Osteocyte (in vitro differentiated cells): ENCODE measurements around the gene ANKRD44. TPM values are rescaled to one million over a fixed set of nuclear protein-coding genes. Genes with fewer than 3 reads are reported as not detected.

Experiments
- DNase-seq: peaks from one replicate; pipeline ENCODE4 v3.0.0; 2021; ENCODE audit warnings: mixed read lengths; ENCODE audit not compliant: unreplicated experiment; ENCODE audit errors: extremely low spot score
- H3K27ac Mint-ChIP-seq: one replicate; pipeline ENCODE4 v1.8.0; 2021; ENCODE audit warnings: mild to moderate bottlenecking, mixed read lengths; ENCODE audit not compliant: unreplicated experiment
- H3K27me3 Mint-ChIP-seq: one replicate; pipeline ENCODE4 v1.8.0; 2021; ENCODE audit warnings: mixed read lengths; ENCODE audit not compliant: unreplicated experiment
- H3K36me3 Mint-ChIP-seq: one replicate; pipeline ENCODE4 v1.8.0; 2021; ENCODE audit warnings: mixed read lengths; ENCODE audit not compliant: unreplicated experiment
- H3K4me1 Mint-ChIP-seq: one replicate; pipeline ENCODE4 v1.8.0; 2021; ENCODE audit warnings: mixed read lengths; ENCODE audit not compliant: unreplicated experiment
- H3K4me3 Mint-ChIP-seq: one replicate; pipeline ENCODE4 v1.8.0; 2021; ENCODE audit warnings: mild to moderate bottlenecking, moderate library complexity, mixed read lengths; ENCODE audit not compliant: unreplicated experiment
- H3K9me3 Mint-ChIP-seq: one replicate; pipeline ENCODE4 v1.8.0; 2021; ENCODE audit warnings: mixed read lengths; ENCODE audit not compliant: unreplicated experiment
- CTCF ChIP-seq: fragments of 200-600 bp; sonication (generic); IDR thresholded peaks from 2 replicates; pipeline ENCODE4 v1.5.0; 2021; ENCODE audit warnings: antibody characterized with exemption, mild to moderate bottlenecking, moderate library complexity
- total RNA-seq: library from RNA; stranded (reverse); gene quantifications from 2 replicates; pipeline ENCODE4 v1.2.1, GENCODE V29; 2021

ANKRD44 gene
- total RNA-seq, 1 donor from 2014 or later: 16.6 TPM

- peaks cover 14% of the 10 kb centered on the region for H3K4me1 Mint-ChIP-seq
- H3K36me3 Mint-ChIP-seq: peaks cover under 1% of the 10 kb centered on the region
- no peak overlapping the region for H3K27ac Mint-ChIP-seq
- TF ChIP-seq CTCF: no peak
- no peak for DNase-seq
- H3K27me3 Mint-ChIP-seq: no peaks in the 10 kb centered on the region
- H3K9me3 Mint-ChIP-seq: no peaks in the 10 kb centered on the region
- H3K4me3 Mint-ChIP-seq: no peak overlapping the region
Measured at GRCh38 chr2:197196541-197197180, 113.9 kb downstream of the ANKRD44 start.

GRCh38 chr2:197195518-197195917 lies 115.1 kb downstream of the ANKRD44 start:
- H3K27me3 Mint-ChIP-seq: no peaks in the 10 kb centered on the region

GRCh38 chr2:197191940-197192322 lies 118.6 kb downstream of the ANKRD44 start:
- no peak for DNase-seq
- H3K27ac Mint-ChIP-seq: no peak overlapping the region
- peaks cover 14% of the 10 kb centered on the region for H3K4me1 Mint-ChIP-seq
- no peaks in the 10 kb centered on the region for H3K9me3 Mint-ChIP-seq
- no peaks in the 10 kb centered on the region for H3K27me3 Mint-ChIP-seq
- H3K36me3 Mint-ChIP-seq: no peaks in the 10 kb centered on the region
- no peak overlapping the region for H3K4me3 Mint-ChIP-seq
- TF ChIP-seq CTCF: no peak

More at GRCh38 chr2:197195518-197195917, 115.1 kb downstream of the ANKRD44 start:
- H3K4me3 Mint-ChIP-seq: no peak overlapping the region
- peaks cover 14% of the 10 kb centered on the region for H3K4me1 Mint-ChIP-seq
- no peaks in the 10 kb centered on the region for H3K36me3 Mint-ChIP-seq
- no peak for TF ChIP-seq CTCF
- peak overlapping the region; percentile 50 for H3K27ac Mint-ChIP-seq
- H3K9me3 Mint-ChIP-seq: no peaks in the 10 kb centered on the region
- no peak for DNase-seq

- H3K4me3 Mint-ChIP-seq: no peak overlapping the region
- no peaks in the 10 kb centered on the region for H3K9me3 Mint-ChIP-seq
- no peak overlapping the region for H3K27ac Mint-ChIP-seq
- no peaks in the 10 kb centered on the region for H3K27me3 Mint-ChIP-seq
- peaks cover 12% of the 10 kb centered on the region for H3K4me1 Mint-ChIP-seq
- peak; percentile 77 for TF ChIP-seq CTCF
- H3K36me3 Mint-ChIP-seq: no peaks in the 10 kb centered on the region
- DNase-seq: no peak
Measured at GRCh38 chr2:197191177-197191939, 119.2 kb downstream of the ANKRD44 start.

- TF ChIP-seq CTCF: no peak
- peaks cover 2% of the 10 kb centered on the region for H3K36me3 Mint-ChIP-seq
- DNase-seq: no peak
- H3K4me3 Mint-ChIP-seq: no peak overlapping the region
- H3K4me1 Mint-ChIP-seq: no peaks in the 10 kb centered on the region
- H3K9me3 Mint-ChIP-seq: no peaks in the 10 kb centered on the region
- H3K27ac Mint-ChIP-seq: no peak overlapping the region
- no peaks in the 10 kb centered on the region for H3K27me3 Mint-ChIP-seq
Measured at GRCh38 chr2:197190100-197190432, 120.5 kb downstream of the ANKRD44 start.
